ENCODE data around the gene SDK2.

The SDK2 gene

GRCh38 chr17:73535746-73536145, 108.5 kb downstream of the SDK2 start:
- no peak for DNase-seq (ENCODE audit: low spot score)

GRCh38 chr17:73534209-73534909, 109.9 kb downstream of the SDK2 start:
- DNase-seq (ENCODE audit: low spot score): no peak

- DNase-seq (ENCODE audit: low spot score): no peak
Observed at GRCh38 chr17:73533781-73534180, 110.5 kb downstream of the SDK2 start.

GRCh38 chr17:73533127-73533526, 111.1 kb downstream of the SDK2 start:
- no peak for DNase-seq (ENCODE audit: low spot score)

- no peak for DNase-seq (ENCODE audit: low spot score)
Observed at GRCh38 chr17:73532421-73532901, 111.8 kb downstream of the SDK2 start.

- DNase-seq (ENCODE audit: low spot score): no peak
Observed at GRCh38 chr17:73531158-73531557, 113.1 kb downstream of the SDK2 start.

GRCh38 chr17:73528679-73529078, 115.6 kb downstream of the SDK2 start:
- no peak for DNase-seq (ENCODE audit: low spot score)

- no peak for DNase-seq (ENCODE audit: low spot score)
Observed at GRCh38 chr17:73526952-73527351, 117.3 kb downstream of the SDK2 start.

GRCh38 chr17:73524941-73525679, 119.1 kb downstream of the SDK2 start:
- no peak for DNase-seq (ENCODE audit: low spot score)

- no peak for DNase-seq (ENCODE audit: low spot score)
Observed at GRCh38 chr17:73522696-73523095, 121.5 kb downstream of the SDK2 start.

- DNase-seq (ENCODE audit: low spot score): no peak
Observed at GRCh38 chr17:73522107-73522506, 122.1 kb downstream of the SDK2 start.

GRCh38 chr17:73521376-73521775, 122.9 kb downstream of the SDK2 start:
- no peak for DNase-seq (ENCODE audit: low spot score)

GRCh38 chr17:73520369-73520761, 123.9 kb downstream of the SDK2 start:
- DNase-seq (ENCODE audit: low spot score): no peak

GRCh38 chr17:73519714-73520368, 124.4 kb downstream of the SDK2 start:
- no peak for DNase-seq (ENCODE audit: low spot score)

GRCh38 chr17:73519011-73519410, 125.2 kb downstream of the SDK2 start:
- DNase-seq (ENCODE audit: low spot score): no peak

- DNase-seq (ENCODE audit: low spot score): no peak
Observed at GRCh38 chr17:73516431-73516830, 127.8 kb downstream of the SDK2 start.

GRCh38 chr17:73514146-73514863, 129.9 kb downstream of the SDK2 start:
- DNase-seq (ENCODE audit: low spot score): no peak

- DNase-seq (ENCODE audit: low spot score): no peak
Observed at GRCh38 chr17:73513426-73513825, 130.8 kb downstream of the SDK2 start.

GRCh38 chr17:73511719-73512115, 132.5 kb downstream of the SDK2 start:
- DNase-seq (ENCODE audit: low spot score): no peak

GRCh38 chr17:73510981-73511718, 133.1 kb downstream of the SDK2 start:
- DNase-seq (ENCODE audit: low spot score): no peak

GRCh38 chr17:73508931-73509605, 135.2 kb downstream of the SDK2 start:
- DNase-seq (ENCODE audit: low spot score): no peak

Data from hepatic stellate cell (primary cell).